ENCODE measurements around the gene DPP7. TPM values are rescaled to one million over a fixed set of nuclear protein-coding genes. Genes with fewer than 3 reads are reported as not detected.

DPP7 gene
- total RNA-seq, 1 experiment from 2014 or later: 139 TPM

GRCh38 chr9:137149942-137150616 is 35.5 kb upstream of the DPP7 start:
- CTCF ChIA-PET: interaction anchor here (1.0 to 1.3 kb wide), 2 partner anchors 17 to 55 kb away, joined by 3 to 4 read pairs; no protein-coding TSS in a partner anchor
- H3K27me3 Mint-ChIP-seq (ENCODE audit: insufficient read depth, unreplicated experiment): no peaks in the 10 kb centered on the region
- no peak for DNase-seq (ENCODE audit: unreplicated experiment)
- POLR2A ChIA-PET: interaction anchor here (1.0 to 1.5 kb wide), 3 partner anchors 20 to 91 kb away, joined by 3 to 5 read pairs (median 4); partner anchors contain the start of gene TUBB4B
- intact Hi-C loops (cut with micrococcal nuclease): no loop called here
- BruUV-seq (replicated peaks): no TSS peak
- no peaks in the 10 kb centered on the region for H3K36me3 Mint-ChIP-seq (ENCODE audit: insufficient read depth, unreplicated experiment)
- no peaks in the 10 kb centered on the region for H3K9me3 Mint-ChIP-seq (ENCODE audit: unreplicated experiment)
- no peak for TF ChIP-seq CTCF (IDR thresholded peaks at IDR 0.05; ENCODE audit: unreplicated experiment)
- no peak overlapping the region for H3K4me3 Mint-ChIP-seq (ENCODE audit: unreplicated experiment)
- H3K4me1 Mint-ChIP-seq (ENCODE audit: insufficient read depth, unreplicated experiment): no peaks in the 10 kb centered on the region
- no peak overlapping the region for H3K27ac Mint-ChIP-seq (ENCODE audit: low read depth, unreplicated experiment)

DNA sequence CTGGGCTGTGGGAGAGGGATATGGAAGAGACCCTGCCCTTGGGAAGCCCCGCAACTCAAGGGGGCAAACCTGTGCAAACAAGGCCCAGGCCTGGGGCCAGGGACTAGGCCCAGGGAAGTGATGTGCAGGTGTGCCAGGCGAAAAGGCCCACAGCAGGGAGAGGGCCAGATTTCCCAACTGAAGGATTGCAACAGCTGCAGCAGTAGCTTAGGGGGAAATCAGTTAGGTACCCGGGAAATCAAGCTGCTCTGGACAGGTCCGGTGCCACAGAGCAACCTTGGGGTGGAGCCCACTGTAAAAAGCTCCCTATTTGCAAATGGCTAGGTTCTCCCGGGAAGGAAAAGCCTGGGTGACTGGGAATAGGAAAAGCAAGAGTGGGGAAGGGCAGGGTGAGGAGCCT is 34.8 kb upstream of the DPP7 start:
- intact Hi-C loops (cut with micrococcal nuclease): no loop called here
- H3K27me3 Mint-ChIP-seq (ENCODE audit: insufficient read depth, unreplicated experiment): no peaks in the 10 kb centered on the region
- no peaks in the 10 kb centered on the region for H3K36me3 Mint-ChIP-seq (ENCODE audit: insufficient read depth, unreplicated experiment)
- CTCF ChIA-PET: no interaction called here
- no peak overlapping the region for H3K27ac Mint-ChIP-seq (ENCODE audit: low read depth, unreplicated experiment)
- no peak for TF ChIP-seq CTCF (IDR thresholded peaks at IDR 0.05; ENCODE audit: unreplicated experiment)
- no TSS peak for BruUV-seq (replicated peaks)
- no peaks in the 10 kb centered on the region for H3K4me1 Mint-ChIP-seq (ENCODE audit: insufficient read depth, unreplicated experiment)
- POLR2A ChIA-PET: interaction anchor here (1.0 to 1.5 kb wide), 2 partner anchors 19 to 20 kb away, joined by 4 to 5 read pairs; no protein-coding TSS in a partner anchor
- no peak overlapping the region for H3K4me3 Mint-ChIP-seq (ENCODE audit: unreplicated experiment)
- DNase-seq (ENCODE audit: unreplicated experiment): no peak
- no peaks in the 10 kb centered on the region for H3K9me3 Mint-ChIP-seq (ENCODE audit: unreplicated experiment)

DNA sequence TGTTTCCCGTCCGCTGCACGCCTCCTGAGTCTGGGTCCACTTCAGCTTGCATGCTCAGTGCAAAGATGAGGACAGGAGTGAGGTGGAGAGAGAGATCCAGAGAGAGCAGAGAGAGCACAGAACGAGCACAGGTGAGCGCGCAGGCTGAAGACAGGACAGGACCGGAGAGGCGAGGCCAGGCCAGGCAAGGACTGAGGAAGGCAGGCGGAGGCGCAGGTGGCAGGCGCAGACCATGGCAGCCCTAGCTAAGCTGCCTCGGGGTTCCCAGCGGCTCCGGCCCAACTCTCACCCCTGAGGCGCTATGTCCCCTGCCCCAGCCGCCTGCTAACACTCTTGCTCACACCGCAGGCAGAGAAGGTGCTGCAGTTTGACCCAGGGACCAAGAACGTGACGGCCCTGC is 34.1 kb upstream of the DPP7 start:
- no peak for TF ChIP-seq CTCF (IDR thresholded peaks at IDR 0.05; ENCODE audit: unreplicated experiment)
- Mint-ChIP-seq H3K4me1 (ENCODE audit: insufficient read depth, unreplicated experiment) (no peaks in the 10 kb centered on the region), H3K36me3 (ENCODE audit: insufficient read depth, unreplicated experiment) (no peaks in the 10 kb centered on the region), H3K4me3 (ENCODE audit: unreplicated experiment) (no peak overlapping the region), H3K9me3 (ENCODE audit: unreplicated experiment) (no peaks in the 10 kb centered on the region), H3K27me3 (ENCODE audit: insufficient read depth, unreplicated experiment) (no peaks in the 10 kb centered on the region), H3K27ac (ENCODE audit: low read depth, unreplicated experiment) (no peak overlapping the region)
- ChIA-PET POLR2A (interaction anchor here (1.0 to 1.5 kb wide), 2 partner anchors 18 to 19 kb away, joined by 4 to 5 read pairs; no protein-coding TSS in a partner anchor), CTCF (interaction anchor here (0.5 kb wide), 2 partner anchors 369 to 865 kb away, joined by 3 read pairs; no protein-coding TSS in a partner anchor)
- DNase-seq (ENCODE audit: unreplicated experiment): no peak
- no TSS peak for BruUV-seq (replicated peaks)
- intact Hi-C loops (cut with micrococcal nuclease): no loop called here

- H3K4me1 Mint-ChIP-seq (ENCODE audit: insufficient read depth, unreplicated experiment): no peaks in the 10 kb centered on the region
- DNase-seq (ENCODE audit: unreplicated experiment): no peak
- ChIA-PET CTCF (interaction anchor here (0.5 to 0.6 kb wide), 3 partner anchors 369 to 864 kb away, joined by 3 to 4 read pairs (median 3); no protein-coding TSS in a partner anchor), POLR2A (interaction anchor here (1.0 to 1.5 kb wide), 2 partner anchors 17 to 19 kb away, joined by 4 to 5 read pairs; no protein-coding TSS in a partner anchor)
- no peak overlapping the region for H3K4me3 Mint-ChIP-seq (ENCODE audit: unreplicated experiment)
- no peaks in the 10 kb centered on the region for H3K27me3 Mint-ChIP-seq (ENCODE audit: insufficient read depth, unreplicated experiment)
- intact Hi-C loops (cut with micrococcal nuclease): no loop called here
- H3K9me3 Mint-ChIP-seq (ENCODE audit: unreplicated experiment): no peaks in the 10 kb centered on the region
- H3K27ac Mint-ChIP-seq (ENCODE audit: low read depth, unreplicated experiment): no peak overlapping the region
- H3K36me3 Mint-ChIP-seq (ENCODE audit: insufficient read depth, unreplicated experiment): no peaks in the 10 kb centered on the region
- TF ChIP-seq CTCF (IDR thresholded peaks at IDR 0.05; ENCODE audit: unreplicated experiment): no peak
- no TSS peak for BruUV-seq (replicated peaks)
Observed at GRCh38 chr9:137148242-137148641, 33.7 kb upstream of the DPP7 start.

All from MCF 10A (cell line).